OCI-LY1 (cell line): Measurements from ENCODE around the gene MSRB3.

ENCODE experiments used
- H2AFZ ChIP-seq: fragments of 200-600 bp; sonication (generic), shearing (Covaris generic); 2 replicates; pipeline ENCODE4 v1.6.0; 2014; ENCODE audit warnings: antibody characterized with exemption, mild to moderate bottlenecking, low read length
- H3F3A ChIP-seq: fragments of 200-600 bp; sonication (generic), shearing (Covaris generic); 2 replicates; pipeline ENCODE4 v1.6.0; 2014; ENCODE audit warnings: mild to moderate bottlenecking, antibody characterized with exemption, low read length, moderate library complexity; ENCODE audit not compliant: insufficient read depth
- H3K27ac ChIP-seq: fragments of 200-600 bp; sonication (generic); 2 replicates; pipeline ENCODE4 v1.5.1; 2014; ENCODE audit warnings: low read length, mixed run types, mild to moderate bottlenecking, low read depth; ENCODE audit not compliant: poor library complexity, severe bottlenecking
- H3K27me3 ChIP-seq: fragments of 200-600 bp; sonication (generic); 2 replicates; pipeline ENCODE4 v1.6.0; 2014; ENCODE audit warnings: antibody characterized with exemption, mild to moderate bottlenecking, low read length, moderate library complexity; ENCODE audit not compliant: insufficient read depth
- H3K36me3 ChIP-seq: fragments of 200-600 bp; sonication (generic); 2 replicates; pipeline ENCODE4 v1.6.1; 2014; ENCODE audit warnings: mild to moderate bottlenecking, antibody characterized with exemption, low read length, moderate library complexity, mixed read lengths; ENCODE audit not compliant: insufficient read depth
- H3K4me1 ChIP-seq: fragments of 200-600 bp; sonication (generic); 2 replicates; pipeline ENCODE4 v1.5.1; 2014; ENCODE audit warnings: mild to moderate bottlenecking, low read length, moderate library complexity; ENCODE audit not compliant: insufficient read depth, severe bottlenecking
- H3K4me2 ChIP-seq: fragments of 200-600 bp; sonication (generic), shearing (Covaris generic); 2 replicates; pipeline ENCODE4 v1.6.1; 2014; ENCODE audit warnings: low read length
- H3K4me3 ChIP-seq: fragments of 200-600 bp; sonication (generic); 2 replicates; pipeline ENCODE4 v1.5.1; 2014; ENCODE audit warnings: low read length, low read depth, mild to moderate bottlenecking, mixed read lengths; ENCODE audit not compliant: poor library complexity, severe bottlenecking
- H3K79me2 ChIP-seq: fragments of 200-600 bp; shearing (Covaris generic); 2 replicates; pipeline ENCODE4 v1.6.1; 2016; ENCODE audit warnings: mixed run types, low read length, mixed read lengths; ENCODE audit not compliant: insufficient read depth
- H3K9ac ChIP-seq: fragments of 200-600 bp; sonication (generic), shearing (Covaris generic); 2 replicates; pipeline ENCODE4 v1.6.1; 2014; ENCODE audit warnings: mild to moderate bottlenecking, low read length, mixed read lengths
- H3K9me2 ChIP-seq: fragments of 200-600 bp; sonication (generic), shearing (Covaris generic); 2 replicates; pipeline ENCODE4 v1.6.1; 2014; ENCODE audit warnings: low read depth, mild to moderate bottlenecking, low read length, mixed read lengths
- H3K9me3 ChIP-seq: fragments of 200-600 bp; shearing (Covaris generic); 2 replicates; pipeline ENCODE4 v1.6.1; 2014; ENCODE audit warnings: low read length, mixed read lengths
- H4K20me1 ChIP-seq: fragments of 200-600 bp; sonication (generic), shearing (Covaris generic); 2 replicates; pipeline ENCODE4 v1.6.0; 2016; ENCODE audit warnings: mild to moderate bottlenecking, low read length; ENCODE audit not compliant: insufficient read depth
- EZH2 ChIP-seq: fragments of 200-600 bp; sonication (generic), shearing (Covaris generic); IDR thresholded peaks from 2 replicates; pipeline ENCODE4 v1.8.0; 2017; ENCODE audit warnings: borderline replicate concordance, mixed run types, mild to moderate bottlenecking, antibody characterized with exemption, low read length, moderate library complexity, mixed read lengths
- TF ChIP-seq, protein P1 (sequence below): fragments of 200-600 bp; sonication (generic), shearing (Covaris generic); IDR thresholded peaks from 2 replicates; pipeline ENCODE4 v1.5.1; 2017; ENCODE audit warnings: mild to moderate bottlenecking, antibody characterized with exemption, low read length, moderate library complexity, mixed read lengths

MSRB3 gene

DNA sequence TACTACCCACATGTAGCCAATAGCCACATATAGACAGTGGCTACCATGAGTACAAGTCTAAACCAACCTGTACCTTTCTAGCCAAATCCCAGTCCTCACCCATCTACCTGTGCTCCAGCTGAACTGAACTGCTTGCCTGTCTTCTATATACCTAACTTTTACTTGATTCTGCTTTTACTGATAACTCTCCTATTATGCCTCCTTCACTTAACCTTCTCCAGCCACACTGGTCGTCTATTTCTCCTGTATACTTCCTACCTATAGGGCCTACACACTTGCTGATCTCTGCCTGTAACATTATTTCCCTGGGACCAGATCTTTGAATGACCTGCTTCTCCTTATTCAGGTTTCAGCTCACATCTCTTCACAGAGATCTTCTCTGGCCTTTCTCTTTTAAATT lies 26.0 kb upstream of the MSRB3 start:
- Histone ChIP-seq H3K9me2 (no peaks in the 10 kb centered on the region), H3K9ac (no peak overlapping the region), H4K20me1 (no peaks in the 10 kb centered on the region), H3F3A (no peaks in the 10 kb centered on the region), H3K9me3 (no peaks in the 10 kb centered on the region), H3K4me3 (no peak overlapping the region), H3K79me2 (no peaks in the 10 kb centered on the region), H3K4me1 (no peaks in the 10 kb centered on the region), H2AFZ (no peak overlapping the region), H3K27ac (no peak overlapping the region), H3K27me3 (no peaks in the 10 kb centered on the region), H3K4me2 (no peak overlapping the region), H3K36me3 (0 out of 2 replicates have a peak, but pooled peaks cover 11% of the 10 kb centered on the region)
- TF ChIP-seq EZH2 = no peak
- TF ChIP-seq, protein P1, sequence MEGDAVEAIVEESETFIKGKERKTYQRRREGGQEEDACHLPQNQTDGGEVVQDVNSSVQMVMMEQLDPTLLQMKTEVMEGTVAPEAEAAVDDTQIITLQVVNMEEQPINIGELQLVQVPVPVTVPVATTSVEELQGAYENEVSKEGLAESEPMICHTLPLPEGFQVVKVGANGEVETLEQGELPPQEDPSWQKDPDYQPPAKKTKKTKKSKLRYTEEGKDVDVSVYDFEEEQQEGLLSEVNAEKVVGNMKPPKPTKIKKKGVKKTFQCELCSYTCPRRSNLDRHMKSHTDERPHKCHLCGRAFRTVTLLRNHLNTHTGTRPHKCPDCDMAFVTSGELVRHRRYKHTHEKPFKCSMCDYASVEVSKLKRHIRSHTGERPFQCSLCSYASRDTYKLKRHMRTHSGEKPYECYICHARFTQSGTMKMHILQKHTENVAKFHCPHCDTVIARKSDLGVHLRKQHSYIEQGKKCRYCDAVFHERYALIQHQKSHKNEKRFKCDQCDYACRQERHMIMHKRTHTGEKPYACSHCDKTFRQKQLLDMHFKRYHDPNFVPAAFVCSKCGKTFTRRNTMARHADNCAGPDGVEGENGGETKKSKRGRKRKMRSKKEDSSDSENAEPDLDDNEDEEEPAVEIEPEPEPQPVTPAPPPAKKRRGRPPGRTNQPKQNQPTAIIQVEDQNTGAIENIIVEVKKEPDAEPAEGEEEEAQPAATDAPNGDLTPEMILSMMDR = no peak

- Histone ChIP-seq H3K9me3 (no peaks in the 10 kb centered on the region), H3F3A (no peaks in the 10 kb centered on the region), H3K9ac (no peak overlapping the region), H2AFZ (no peak overlapping the region), H3K79me2 (no peaks in the 10 kb centered on the region), H3K9me2 (no peaks in the 10 kb centered on the region), H3K27ac (no peak overlapping the region), H3K27me3 (no peaks in the 10 kb centered on the region), H3K4me1 (no peaks in the 10 kb centered on the region), H3K4me3 (no peak overlapping the region), H3K4me2 (no peak overlapping the region), H3K36me3 (no peaks in the 10 kb centered on the region), H4K20me1 (no peaks in the 10 kb centered on the region)
- TF ChIP-seq, protein P1 = no peak
- no peak for TF ChIP-seq EZH2
Measured at GRCh38 chr12:65257986-65258385, 20.5 kb upstream of the MSRB3 start.

DNA sequence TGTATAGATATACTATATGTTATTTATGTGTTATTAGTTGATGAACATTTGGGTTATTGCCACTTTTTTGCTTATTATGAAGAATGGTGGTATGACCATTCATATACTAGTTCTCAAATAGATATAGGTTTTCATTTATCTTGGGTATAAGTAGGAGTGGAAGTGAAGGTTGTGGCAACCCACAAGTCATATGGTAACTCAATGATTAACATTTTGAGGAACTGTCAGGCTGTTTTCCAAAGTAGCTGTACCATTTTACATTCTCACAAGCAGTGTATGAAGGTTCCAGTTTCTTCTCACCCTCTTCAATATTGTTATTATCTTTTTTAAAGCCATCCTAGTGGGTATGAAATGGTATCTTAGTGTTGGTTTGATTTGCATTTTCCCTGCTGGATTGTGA lies 19.0 kb upstream of the MSRB3 start:
- H3K4me1 ChIP-seq = no peaks in the 10 kb centered on the region
- no peak overlapping the region for H3K27ac ChIP-seq
- no peaks in the 10 kb centered on the region for H3F3A ChIP-seq
- H3K4me3 ChIP-seq = no peak overlapping the region
- H3K9me3 ChIP-seq = no peaks in the 10 kb centered on the region
- H2AFZ ChIP-seq = no peak overlapping the region
- H3K36me3 ChIP-seq = no peaks in the 10 kb centered on the region
- H3K9me2 ChIP-seq = no peaks in the 10 kb centered on the region
- no peak overlapping the region for H3K9ac ChIP-seq
- no peaks in the 10 kb centered on the region for H4K20me1 ChIP-seq
- H3K27me3 ChIP-seq = no peaks in the 10 kb centered on the region
- H3K79me2 ChIP-seq = no peaks in the 10 kb centered on the region
- TF ChIP-seq EZH2 = no peak
- TF ChIP-seq, protein P1 = no peak
- H3K4me2 ChIP-seq = no peak overlapping the region
